Loucy (cell line): ENCODE results near the gene EFNB2.

Source experiments
- CTCF ChIP-seq: fragments of 200-600 bp; sonication (generic); conservative IDR thresholded peaks from 2 replicates; pipeline ENCODE4 v1.5.1; 2014; ENCODE audit warnings: mild to moderate bottlenecking, antibody characterized with exemption, low read length
- EZH2phosphoT487 ChIP-seq: fragments of 200-600 bp; IDR thresholded peaks from 2 replicates; pipeline ENCODE4 v1.6.1; 2018; ENCODE audit warnings: antibody characterized with exemption, mild to moderate bottlenecking, moderate library complexity, borderline replicate concordance

DNA sequence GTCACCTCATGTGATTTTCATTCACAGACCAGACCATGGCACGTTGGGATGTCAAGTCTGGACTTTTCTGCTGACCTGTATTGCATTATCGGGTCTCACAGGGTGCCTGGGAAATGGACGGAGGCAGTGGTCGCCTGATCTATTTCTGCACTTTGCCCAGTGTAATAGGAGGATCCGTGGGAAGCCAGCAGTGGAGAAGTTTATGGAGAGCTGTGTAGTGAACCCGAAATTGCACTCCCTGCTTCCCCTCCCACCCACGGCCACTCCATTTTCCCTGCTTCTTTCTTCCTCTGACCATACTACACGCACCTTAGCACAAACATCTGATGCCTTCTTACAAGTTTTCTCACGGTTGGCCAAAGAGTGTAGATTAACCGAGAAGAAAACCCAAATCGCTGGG is 16.9 kb downstream of the EFNB2 start:
- TF ChIP-seq CTCF (no peak), EZH2phosphoT487 (no peak)
